Testis (tissue), 3 donors: ENCODE data around the gene DBNDD2. TPM values are rescaled to one million over a fixed set of nuclear protein-coding genes. Genes with fewer than 3 reads are reported as not detected.

Experiments
- DNase-seq: peaks from one replicate; pipeline ENCODE4 v3.0.0-alpha.2; 2019
- H3K27ac ChIP-seq, 2 donors: fragments of 200-600 bp; sonication (generic); one replicate each; pipeline ENCODE4 v1.5.1; 2019
- H3K27me3 ChIP-seq: fragments of 200-600 bp; sonication (generic); one replicate; pipeline ENCODE4 v1.5.1; 2019
- H3K36me3 ChIP-seq: fragments of 200-600 bp; sonication (generic); one replicate; pipeline ENCODE4 v1.5.1; 2017; ENCODE audit warnings: low read depth; ENCODE audit errors: missing control alignments
- H3K4me1 ChIP-seq: fragments of 200-600 bp; sonication (generic); one replicate; pipeline ENCODE4 v1.5.1; 2019
- H3K4me3 ChIP-seq, 2 donors: fragments of 200-600 bp; sonication (generic); one replicate each; pipeline ENCODE4 v1.5.1; 2017 to 2019
- H3K9me3 ChIP-seq: fragments of 200-600 bp; sonication (generic); one replicate; pipeline ENCODE4 v1.5.1; 2017
- POLR2A ChIP-seq: fragments of 450-650 bp; IDR thresholded peaks from one replicate; pipeline ENCODE4 v1.6.1; 2017; ENCODE audit warnings: antibody characterized with exemption, mild to moderate bottlenecking, moderate library complexity
- WGBS, 2 donors: methylation state at CpG; one replicate each; pipeline ENCODE4 v1.1.5; 2018; 5-methylcytosine and 5-hydroxymethylcytosine counted together
- intact Hi-C: fragments of 100-400 bp; cut with DNase I; formaldehyde crosslinking; loops from one replicate; pipeline ENCODE4 v1.15.1; 2023; ENCODE audit warnings: low total_unique reads
- polyA plus RNA-seq: library from polyadenylated mRNA; stranded (reverse); fragments of 350-450 nt; fragmentation: Illumina TruSeq; extraction: RNeasy Lipid Tissue Mini Kit (QIAGEN cat#74804); gene quantifications from one replicate; pipeline ENCODE4 v1.2.3, GENCODE V29; 2014; ENCODE audit warnings: low read depth, low replicate concordance; ENCODE audit not compliant: insufficient read depth
- total RNA-seq, 2 donors: library from RNA; depleted of rRNA; stranded (reverse); fragments of >200 nt; gene quantifications; one replicate each; pipeline ENCODE4 v1.2.3, GENCODE V29; 2016
- TF ChIP-seq, protein P1 (sequence below), 3 experiments: fragments of 450-650 bp in 2 of 3; fragments of 200-600 bp in 1 of 3; sonication (generic) in 1 of 3; IDR thresholded peaks; one replicate each; pipeline ENCODE4 v1.5.1; 2016 to 2019; ENCODE audit warnings: antibody characterized with exemption in 3 of 3, mild to moderate bottlenecking in 2 of 3, moderate library complexity in 1 of 3

DBNDD2 gene
- total and polyA plus RNA-seq, 3 donors from 2014 or later = 7.9 to 39.3 (median 10.0) TPM

DNA sequence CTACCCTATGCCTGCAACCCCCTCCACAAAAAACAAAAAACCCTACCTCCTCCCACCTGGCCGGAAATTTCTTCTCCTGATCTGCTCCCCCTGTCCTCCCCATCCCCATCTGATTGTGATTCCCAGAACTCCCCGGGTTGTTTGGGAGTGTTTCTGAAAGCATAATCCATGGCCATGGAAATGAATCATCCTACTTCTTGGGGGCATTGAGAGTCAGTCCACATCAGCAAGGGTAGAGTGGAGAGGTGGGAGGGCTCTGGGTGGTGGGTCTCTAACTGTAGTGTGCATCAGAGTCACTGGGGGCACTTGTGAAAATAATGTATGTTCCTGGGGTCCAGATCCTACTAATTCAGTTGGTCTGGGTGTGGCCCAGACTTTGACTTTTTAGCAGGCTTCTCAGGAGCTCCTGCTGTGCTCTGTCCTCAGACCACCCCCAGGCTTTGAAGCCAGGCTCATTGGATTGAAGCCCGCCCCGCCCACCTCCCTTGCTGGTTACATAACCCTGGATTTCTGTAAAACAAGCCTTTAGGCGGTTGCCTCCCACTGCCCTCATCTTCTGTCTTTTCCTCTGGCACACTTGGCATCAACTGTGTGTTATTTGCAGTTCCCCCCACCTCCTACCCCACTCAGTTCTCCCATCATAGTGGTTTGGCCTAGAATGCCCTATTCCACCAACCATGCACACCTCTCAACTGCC lies 18.4 kb downstream of the DBNDD2 start:
- H3K27ac ChIP-seq = no peak overlapping the region
- no peak for TF ChIP-seq POLR2A
- TF ChIP-seq, protein P1, sequence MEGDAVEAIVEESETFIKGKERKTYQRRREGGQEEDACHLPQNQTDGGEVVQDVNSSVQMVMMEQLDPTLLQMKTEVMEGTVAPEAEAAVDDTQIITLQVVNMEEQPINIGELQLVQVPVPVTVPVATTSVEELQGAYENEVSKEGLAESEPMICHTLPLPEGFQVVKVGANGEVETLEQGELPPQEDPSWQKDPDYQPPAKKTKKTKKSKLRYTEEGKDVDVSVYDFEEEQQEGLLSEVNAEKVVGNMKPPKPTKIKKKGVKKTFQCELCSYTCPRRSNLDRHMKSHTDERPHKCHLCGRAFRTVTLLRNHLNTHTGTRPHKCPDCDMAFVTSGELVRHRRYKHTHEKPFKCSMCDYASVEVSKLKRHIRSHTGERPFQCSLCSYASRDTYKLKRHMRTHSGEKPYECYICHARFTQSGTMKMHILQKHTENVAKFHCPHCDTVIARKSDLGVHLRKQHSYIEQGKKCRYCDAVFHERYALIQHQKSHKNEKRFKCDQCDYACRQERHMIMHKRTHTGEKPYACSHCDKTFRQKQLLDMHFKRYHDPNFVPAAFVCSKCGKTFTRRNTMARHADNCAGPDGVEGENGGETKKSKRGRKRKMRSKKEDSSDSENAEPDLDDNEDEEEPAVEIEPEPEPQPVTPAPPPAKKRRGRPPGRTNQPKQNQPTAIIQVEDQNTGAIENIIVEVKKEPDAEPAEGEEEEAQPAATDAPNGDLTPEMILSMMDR (IDR thresholded peaks at IDR 0.05) = no peak
- no peak for DNase-seq
- no peaks in the 10 kb centered on the region for H3K9me3 ChIP-seq
- intact Hi-C loops = no loop called here
- WGBS, 2 donors = 76 to 91% methylated on average over 5 of the region's 5 CpGs
- H3K4me1 ChIP-seq = no peaks in the 10 kb centered on the region
- no peaks in the 10 kb centered on the region for H3K36me3 ChIP-seq
- no peaks in the 10 kb centered on the region for H3K27me3 ChIP-seq
- H3K4me3 ChIP-seq = no peak overlapping the region

DNA sequence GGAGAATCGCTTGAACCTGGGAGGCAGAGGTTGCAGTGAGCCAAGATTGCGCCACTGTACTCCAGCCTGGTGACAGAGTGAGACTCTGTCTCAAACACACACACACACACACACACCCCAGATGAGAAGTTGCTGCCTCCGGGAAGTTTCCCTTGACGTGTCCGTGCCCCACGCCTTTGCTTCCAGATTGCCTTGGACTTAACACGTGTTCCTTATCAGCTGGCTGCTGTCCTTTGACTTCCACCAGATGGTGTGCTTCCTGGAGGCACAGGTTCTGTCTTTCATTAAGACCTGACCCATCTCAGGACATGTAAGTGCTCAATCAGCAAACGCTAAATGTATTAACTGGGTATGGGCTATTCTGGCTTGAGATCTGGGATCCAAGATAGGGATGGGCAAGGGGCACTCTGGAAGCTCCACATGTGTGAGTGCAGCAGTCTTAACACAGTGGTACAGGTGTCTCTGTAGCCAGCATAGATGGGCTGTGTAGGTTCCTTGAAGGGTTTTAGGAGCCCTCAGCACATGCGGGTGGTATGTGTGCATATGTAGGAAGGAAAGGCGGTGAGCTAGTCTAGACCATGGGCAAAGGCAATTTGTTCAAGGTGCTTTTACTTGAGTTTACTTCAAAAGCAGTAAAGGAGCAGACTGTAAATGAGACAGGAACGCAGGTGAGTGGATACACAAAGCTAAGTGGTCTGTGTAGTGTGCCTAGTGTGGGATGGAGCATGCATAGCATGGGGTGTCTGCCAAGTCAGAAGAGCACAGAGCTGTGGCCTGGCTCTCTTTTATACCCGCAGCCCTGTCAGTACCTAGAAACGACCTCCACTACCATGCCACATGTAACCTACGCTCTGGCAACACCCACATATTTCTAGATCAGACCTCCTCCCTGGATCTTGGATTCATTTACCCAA lies 19.4 kb downstream of the DBNDD2 start:
- TF ChIP-seq POLR2A = no peak
- TF ChIP-seq, protein P1 (IDR thresholded peaks at IDR 0.05) = no peak
- Histone ChIP-seq H3K4me3 (no peak overlapping the region), H3K27ac (no peak overlapping the region), H3K27me3 (no peaks in the 10 kb centered on the region), H3K9me3 (no peaks in the 10 kb centered on the region), H3K36me3 (no peaks in the 10 kb centered on the region), H3K4me1 (no peaks in the 10 kb centered on the region)
- 71 to 80% methylated on average over 14 of the region's 14 CpGs for WGBS, 2 donors
- intact Hi-C loops = no loop called here
- DNase-seq = no peak

DNA sequence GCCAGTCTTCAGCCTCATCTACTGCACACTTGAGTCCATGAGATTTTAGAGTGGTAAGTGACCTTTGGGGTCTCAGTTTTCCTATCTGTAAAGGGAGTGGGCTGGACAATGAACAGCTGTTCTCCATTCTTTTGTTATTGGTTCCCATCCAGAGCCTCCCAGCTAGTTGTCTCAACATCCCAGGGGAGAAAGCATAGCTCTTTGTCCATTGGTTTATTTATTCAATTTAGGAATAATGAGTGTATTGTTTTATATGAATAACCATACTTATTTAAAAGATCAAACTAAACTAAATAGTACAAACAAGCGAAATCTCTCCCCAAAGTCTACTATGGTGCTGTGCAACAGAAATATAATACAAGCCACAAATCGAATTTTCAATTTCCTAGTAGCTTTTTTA lies 21.5 kb downstream of the DBNDD2 start:
- TF ChIP-seq POLR2A = no peak
- TF ChIP-seq, protein P1 (IDR thresholded peaks at IDR 0.05) = no peak
- no peak for DNase-seq
- H3K36me3 ChIP-seq = no peaks in the 10 kb centered on the region
- H3K9me3 ChIP-seq = no peaks in the 10 kb centered on the region
- intact Hi-C loops = no loop called here
- 79 to 85% methylated on average over 2 of the region's 2 CpGs for WGBS, 2 donors
- H3K4me3 ChIP-seq = no peak overlapping the region
- no peaks in the 10 kb centered on the region for H3K4me1 ChIP-seq
- H3K27ac ChIP-seq = no peak overlapping the region
- H3K27me3 ChIP-seq = no peaks in the 10 kb centered on the region

DNA sequence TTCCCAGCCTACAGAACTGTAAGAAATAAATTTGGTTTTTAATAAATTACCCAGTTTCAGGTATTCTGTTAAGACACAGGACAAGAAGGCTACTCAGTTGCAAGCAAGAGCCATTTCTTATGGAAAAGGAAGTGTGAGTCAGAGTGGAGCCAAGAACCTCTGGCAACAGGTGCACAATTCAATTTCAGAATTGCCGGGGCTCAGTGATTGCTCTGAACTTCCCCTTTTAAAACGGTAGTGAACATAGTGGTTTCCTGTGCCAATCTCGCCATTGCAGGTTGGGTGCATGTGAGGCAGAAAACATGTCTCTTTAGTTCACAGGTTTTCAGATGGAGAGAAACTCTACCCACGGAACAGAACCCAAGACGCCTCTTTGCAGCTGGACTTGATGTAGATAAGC lies 24.2 kb downstream of the DBNDD2 start:
- no peaks in the 10 kb centered on the region for H3K36me3 ChIP-seq
- WGBS, 2 donors = 81 to 85% methylated on average over 5 of the region's 5 CpGs
- no peak overlapping the region for H3K27ac ChIP-seq
- H3K4me3 ChIP-seq = no peak overlapping the region
- no peaks in the 10 kb centered on the region for H3K4me1 ChIP-seq
- intact Hi-C loops = no loop called here
- no peaks in the 10 kb centered on the region for H3K9me3 ChIP-seq
- no peak for DNase-seq
- no peak for TF ChIP-seq POLR2A
- TF ChIP-seq, protein P1 (IDR thresholded peaks at IDR 0.05) = no peak
- H3K27me3 ChIP-seq = no peaks in the 10 kb centered on the region
